ENCODE measurements around the gene UCN2. TPM values are rescaled to one million over a fixed set of nuclear protein-coding genes. Genes with fewer than 3 reads are reported as not detected.
A peak's percentile ranks its signal among the peaks of the same experiment; 100 is the strongest.
"Not testable (repeated sequence)": the region's sequence is repeated elsewhere in the genome, so short reads cannot be mapped to it uniquely, and the experiment has no call there.

Gene UCN2
- total RNA-seq, 1 donor from 2014 or later = not detected

DNA sequence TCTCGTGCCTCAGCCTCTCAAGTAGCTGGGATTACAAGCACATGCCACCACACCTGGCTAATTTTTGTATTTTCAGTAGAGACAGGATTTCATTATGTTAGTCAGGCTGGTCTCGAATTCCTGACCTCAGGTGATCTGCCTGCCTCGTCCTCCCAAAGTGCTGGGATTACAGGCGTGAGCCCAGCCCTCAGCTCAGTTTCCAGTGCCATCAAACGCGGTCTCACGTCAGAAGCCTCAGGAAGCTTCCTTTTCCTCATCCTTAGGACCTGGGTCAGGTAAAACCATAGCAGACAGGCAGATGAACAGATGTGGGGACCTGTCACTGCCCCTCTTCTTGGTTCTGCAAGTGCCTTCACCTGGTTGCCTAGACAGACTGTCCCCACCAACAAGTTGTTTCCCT lies 11.9 kb downstream of the UCN2 start:
- ATAC-seq; intact Hi-C loops (cut with DNase I); DNase-seq (ENCODE audit: missing footprints): not testable (repeated sequence)

GRCh38 chr3:48548729-48549705 lies 14.6 kb downstream of the UCN2 start:
- ATAC-seq = peak; percentile 90
- intact Hi-C loops (cut with DNase I) = loop anchor here (1.0 to 5.0 kb wide), 4 partner anchors 47 to 277 kb away; partner anchors contain the start of gene SHISA5
- DNase-seq (ENCODE audit: missing footprints) = peak; percentile 87

DNA sequence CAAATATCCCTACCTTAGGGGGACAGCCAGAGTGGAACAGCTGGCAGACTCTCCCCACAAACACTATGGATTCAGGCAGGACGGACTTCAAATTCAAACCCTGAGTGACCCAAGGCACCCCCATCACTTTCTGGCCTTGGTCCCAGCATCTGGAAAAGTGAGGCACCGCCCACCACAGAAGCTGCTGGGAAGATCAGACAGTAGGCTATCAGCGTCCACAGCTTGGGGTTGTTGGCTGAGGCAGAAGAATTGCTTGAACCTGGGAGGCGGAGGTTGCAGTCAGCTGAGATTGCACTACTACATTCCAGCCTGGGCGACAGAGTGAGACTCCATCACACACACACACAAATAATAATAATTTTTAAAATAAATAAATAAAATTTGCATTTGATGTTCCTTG lies 15.5 kb downstream of the UCN2 start:
- no peak for ATAC-seq
- intact Hi-C loops (cut with DNase I) = loop anchor here (1.0 to 5.0 kb wide), 4 partner anchors 46 to 276 kb away; partner anchors contain the start of gene SHISA5
- no peak for DNase-seq (ENCODE audit: missing footprints)

DNA sequence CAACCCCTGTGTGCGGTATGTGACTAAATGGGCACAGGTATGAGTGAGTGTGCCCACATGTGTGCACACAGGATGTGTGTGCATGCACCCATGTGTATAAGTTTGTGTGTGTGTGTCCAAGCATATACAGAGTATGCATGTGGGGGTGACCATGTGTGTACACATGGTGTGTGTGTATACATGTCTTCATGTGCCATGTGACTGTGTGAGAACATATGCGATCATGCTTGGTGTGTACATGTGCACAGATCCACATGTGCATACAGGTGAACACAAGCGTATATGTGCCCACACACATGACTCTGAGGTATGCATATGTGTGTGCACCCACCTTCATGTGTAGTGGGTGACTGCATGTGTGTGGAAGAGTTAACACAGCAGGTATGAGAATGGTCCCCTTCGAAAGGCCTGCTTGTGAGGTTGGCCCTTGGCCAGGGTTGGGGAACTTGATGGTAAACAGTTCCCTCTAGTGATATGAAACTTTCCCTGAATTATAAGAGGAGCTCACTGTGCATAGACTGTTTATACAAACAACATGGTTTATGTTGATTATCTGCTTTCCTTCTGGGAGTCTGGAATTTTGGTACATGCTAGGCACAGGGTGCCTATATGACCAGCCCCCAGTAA lies 17.3 kb downstream of the UCN2 start:
- ATAC-seq (no peak), DNase-seq (ENCODE audit: missing footprints) (no peak)
- intact Hi-C loops (cut with DNase I) = loop anchor here (5.0 kb wide), 3 partner anchors 44 to 274 kb away; partner anchors contain the start of gene SHISA5

GRCh38 chr3:48544141-48544540 lies 19.4 kb downstream of the UCN2 start:
- ATAC-seq = no peak
- no peak for DNase-seq (ENCODE audit: missing footprints)
- intact Hi-C loops (cut with DNase I) = no loop called here

DNA sequence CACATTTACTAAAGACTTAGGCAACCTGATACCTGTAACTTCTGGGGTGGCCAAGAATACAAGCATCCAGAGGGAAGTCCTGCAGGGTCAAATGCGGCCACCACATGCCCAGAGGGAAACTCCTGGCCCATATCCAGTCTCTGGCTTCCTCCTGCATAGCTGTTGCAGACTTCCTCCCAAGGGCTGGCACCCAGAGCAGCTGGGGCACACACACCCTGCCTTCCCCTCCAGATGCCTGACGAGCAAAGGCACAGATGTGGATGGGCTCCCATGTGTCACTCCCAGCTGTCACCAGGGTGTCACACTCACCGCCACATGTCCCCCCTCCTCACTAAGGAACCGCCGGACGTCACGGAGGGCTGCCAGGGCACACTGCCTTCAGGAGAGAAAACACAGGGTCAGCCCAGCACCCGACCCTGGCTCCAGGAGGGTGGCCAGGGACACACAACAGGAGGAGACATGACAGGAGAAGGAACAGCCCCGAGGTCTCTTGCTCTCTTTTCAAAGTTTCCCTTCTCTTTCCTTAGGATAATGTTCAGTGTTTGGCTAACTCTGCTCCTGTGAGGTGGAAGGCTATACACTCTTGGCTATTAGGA lies 20.2 kb downstream of the UCN2 start:
- ATAC-seq = peak; percentile 85
- peak; percentile 78 for DNase-seq (ENCODE audit: missing footprints)
- intact Hi-C loops (cut with DNase I) = no loop called here

DNA sequence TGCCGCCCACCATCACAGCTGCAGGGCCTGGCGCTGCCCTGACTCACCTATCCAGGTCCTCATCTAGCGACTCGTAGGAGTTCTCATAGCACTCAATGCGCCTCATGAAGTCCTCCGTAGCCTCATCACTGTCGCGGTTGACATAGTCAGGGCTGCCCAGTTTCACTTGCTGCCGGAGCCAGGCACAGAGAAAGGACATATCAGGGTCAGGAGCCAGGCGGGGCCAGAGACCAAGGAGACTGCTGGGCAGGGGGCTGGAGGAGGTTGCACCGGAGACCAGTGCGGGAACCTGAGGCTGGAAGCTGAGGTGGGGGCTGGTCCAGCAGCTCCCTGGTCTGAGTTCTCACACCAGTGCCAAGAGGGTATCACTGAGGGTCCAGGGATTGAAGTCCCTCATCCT lies 25.1 kb downstream of the UCN2 start:
- DNase-seq (ENCODE audit: missing footprints) (no peak), ATAC-seq (no peak)
- intact Hi-C loops (cut with DNase I) = no loop called here

DNA sequence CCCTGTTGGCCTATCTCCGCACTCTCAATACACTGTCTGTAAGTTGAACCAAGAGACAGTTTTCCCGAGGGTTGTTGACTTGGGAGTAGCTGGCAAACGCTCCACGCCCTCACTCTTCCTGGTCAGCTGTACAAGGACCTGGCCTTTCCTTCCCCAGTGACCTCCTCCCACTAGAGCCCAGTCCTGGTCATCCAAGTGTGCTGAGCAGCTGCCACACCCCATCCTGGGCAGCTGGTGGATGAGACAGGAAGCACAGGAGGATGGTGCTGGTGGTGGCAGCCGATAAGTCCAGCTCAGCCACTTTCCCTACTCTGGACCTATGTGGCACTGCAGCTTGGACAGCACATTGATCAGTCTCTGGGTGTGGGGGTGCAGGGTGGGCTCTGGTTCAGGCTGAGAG lies 26.8 kb downstream of the UCN2 start:
- no peak for ATAC-seq
- intact Hi-C loops (cut with DNase I) = no loop called here
- no peak for DNase-seq (ENCODE audit: missing footprints)

GRCh38 chr3:48536116-48536515 lies 27.5 kb downstream of the UCN2 start:
- intact Hi-C loops (cut with DNase I) = no loop called here
- no peak for DNase-seq (ENCODE audit: missing footprints)
- no peak for ATAC-seq

DNA sequence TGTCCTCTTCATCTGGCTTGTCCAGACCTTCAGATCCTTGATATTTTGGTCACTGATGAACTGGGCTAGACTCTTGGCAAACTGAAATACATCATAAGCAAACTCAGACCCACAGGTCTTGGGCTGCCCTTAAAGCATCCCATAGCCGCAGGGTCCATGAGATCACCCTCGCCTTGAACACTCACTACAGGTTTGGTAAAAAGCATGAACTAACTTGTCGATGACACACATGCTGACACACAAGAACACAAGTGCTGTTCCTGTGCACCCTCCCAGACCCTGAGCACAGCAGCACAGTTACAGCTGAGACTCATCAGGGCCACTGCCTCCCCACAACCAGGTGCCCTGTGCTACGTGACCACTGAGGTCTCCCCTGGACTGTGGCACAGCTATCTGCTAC lies 28.0 kb downstream of the UCN2 start:
- DNase-seq (ENCODE audit: missing footprints) = no peak
- intact Hi-C loops (cut with DNase I) = no loop called here

GRCh38 chr3:48532977-48533337 lies 30.6 kb downstream of the UCN2 start:
- intact Hi-C loops (cut with DNase I) = no loop called here
- no peak for ATAC-seq
- no peak for DNase-seq (ENCODE audit: missing footprints)

More for the DNA sequence above, 28.0 kb downstream of the UCN2 start:
- no peak for ATAC-seq

- no peak for DNase-seq (ENCODE audit: missing footprints)
- intact Hi-C loops (cut with DNase I) = no loop called here
- ATAC-seq = no peak
Observed at GRCh38 chr3:48532271-48532976, 31.2 kb downstream of the UCN2 start.

DNA sequence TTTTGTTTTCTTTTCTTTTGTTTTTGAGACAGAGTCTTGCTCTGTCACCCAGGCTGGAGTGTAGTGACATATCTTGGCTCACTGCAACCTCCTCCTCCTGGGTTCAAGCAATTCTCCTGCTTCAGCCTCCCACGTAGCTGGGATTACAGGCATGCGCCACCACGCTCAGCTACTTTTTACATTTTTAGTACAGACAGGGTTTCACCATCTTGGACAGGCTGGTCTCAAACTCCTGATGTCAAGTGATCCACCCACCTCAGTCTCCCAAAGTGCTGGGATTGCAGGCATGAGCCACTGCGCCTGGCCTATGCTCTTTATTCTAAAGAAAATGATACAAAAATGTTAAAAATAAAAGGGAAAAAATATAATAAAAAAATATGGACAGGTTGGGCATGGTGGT lies 32.9 kb downstream of the UCN2 start:
- DNase-seq (ENCODE audit: missing footprints); intact Hi-C loops (cut with DNase I): not testable (repeated sequence)

GRCh38 chr3:48528754-48529153 lies 34.8 kb downstream of the UCN2 start:
- DNase-seq (ENCODE audit: missing footprints) = no peak
- intact Hi-C loops (cut with DNase I) = no loop called here
- no peak for ATAC-seq

More for the DNA sequence above, 32.9 kb downstream of the UCN2 start:
- not testable (repeated sequence) for ATAC-seq

- DNase-seq (ENCODE audit: missing footprints) = no peak
- no peak for ATAC-seq
- intact Hi-C loops (cut with DNase I) = no loop called here
Observed at GRCh38 chr3:48528048-48528447, 35.5 kb downstream of the UCN2 start.

GRCh38 chr3:48524970-48525369 lies 38.6 kb downstream of the UCN2 start:
- no peak for DNase-seq (ENCODE audit: missing footprints)
- intact Hi-C loops (cut with DNase I) = no loop called here
- no peak for ATAC-seq

DNA sequence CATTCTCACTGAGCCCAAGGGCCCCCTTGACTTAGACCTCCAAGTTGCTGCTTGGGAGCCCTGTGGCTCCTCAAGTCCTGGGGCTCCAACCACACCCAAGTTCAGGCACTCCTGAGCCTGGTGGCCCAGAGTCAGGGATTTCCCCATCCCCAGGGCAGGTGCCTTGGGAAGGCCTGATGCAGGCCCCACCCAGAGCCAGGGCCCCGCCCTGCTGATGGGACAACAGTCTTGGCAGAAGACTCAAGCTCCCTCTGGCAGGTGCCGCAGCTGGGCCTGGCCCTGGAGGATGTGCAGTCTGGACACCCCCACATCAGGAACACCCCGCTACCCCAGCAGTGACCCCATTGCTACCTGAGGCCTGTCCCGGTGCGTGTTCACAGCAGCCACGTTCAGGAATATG lies 41.9 kb downstream of the UCN2 start:
- ATAC-seq (no peak), DNase-seq (ENCODE audit: missing footprints) (no peak)
- intact Hi-C loops (cut with DNase I) = no loop called here

DNA sequence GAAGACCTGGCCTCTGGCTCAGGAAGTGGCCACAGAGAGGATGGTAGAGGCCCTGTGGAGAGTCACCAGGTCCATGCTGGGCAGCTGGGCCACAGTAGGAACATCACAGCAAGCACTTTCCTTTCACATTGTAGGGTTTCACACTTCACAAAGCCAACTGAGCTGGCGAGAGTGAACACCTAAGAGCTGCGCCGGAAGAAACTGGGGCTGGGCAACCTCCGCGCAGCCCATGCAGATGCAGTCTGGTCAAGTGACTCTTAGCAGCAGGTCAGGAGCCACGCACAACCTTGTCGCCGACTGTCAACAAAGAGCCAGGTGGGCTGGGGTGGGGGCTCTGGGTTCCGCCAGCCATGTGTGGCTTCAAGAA lies 44.3 kb downstream of the UCN2 start:
- peak; percentile 15 for ATAC-seq
- DNase-seq (ENCODE audit: missing footprints) = no peak
- intact Hi-C loops (cut with DNase I) = no loop called here

Measured in Right ventricle myocardium inferior (tissue), 1 donor.